ENCODE data around the gene COL6A3.
"Not testable (repeated sequence)": the region's sequence is repeated elsewhere in the genome, so short reads cannot be mapped to it uniquely, and the experiment has no call there.

COL6A3 gene

DNA sequence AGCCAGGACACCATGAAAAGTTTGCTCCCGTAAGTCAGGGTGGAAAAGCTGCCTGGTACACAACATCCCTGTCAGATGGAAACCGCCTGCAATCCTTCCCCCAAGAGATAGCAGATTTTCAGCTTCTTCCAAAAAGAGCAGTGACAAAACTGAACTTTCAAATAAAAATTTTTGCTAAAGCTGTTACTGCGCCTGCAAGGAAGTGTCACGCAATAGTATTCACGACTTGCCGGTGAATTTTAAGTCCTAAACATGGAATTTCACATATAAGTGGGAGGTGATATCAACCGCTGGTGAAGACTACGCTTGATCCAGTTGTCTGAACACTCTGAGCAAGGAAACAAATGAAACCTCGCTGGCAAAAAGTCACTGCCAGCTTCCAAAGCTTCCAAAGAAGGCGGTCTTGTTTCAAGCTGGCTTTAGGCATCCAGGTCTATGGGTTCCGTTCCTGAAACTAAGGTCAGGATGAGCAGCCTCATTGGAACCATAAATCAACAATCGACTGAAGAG lies 2.8 kb downstream of the COL6A3 start:
- no peak for DNase-seq

DNA sequence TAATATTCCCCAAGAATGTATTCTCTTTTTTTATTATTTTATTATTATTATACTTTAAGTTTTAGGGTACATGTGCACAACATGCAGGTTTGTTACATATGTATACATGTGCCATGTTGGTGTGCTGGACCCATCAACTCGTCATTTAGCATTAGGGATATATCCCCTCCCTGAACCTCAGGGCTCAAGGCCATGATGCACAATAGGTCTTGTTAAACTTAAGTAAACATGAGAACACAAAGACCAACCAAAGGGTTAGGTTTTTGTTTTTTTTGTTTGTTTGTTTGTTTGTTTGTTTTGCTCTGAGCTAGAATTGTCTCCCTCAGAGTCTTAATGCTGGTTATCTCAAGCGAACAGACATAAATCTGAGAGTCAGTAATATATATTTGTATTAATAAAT lies 4.7 kb downstream of the COL6A3 start:
- DNase-seq = not testable (repeated sequence)

DNA sequence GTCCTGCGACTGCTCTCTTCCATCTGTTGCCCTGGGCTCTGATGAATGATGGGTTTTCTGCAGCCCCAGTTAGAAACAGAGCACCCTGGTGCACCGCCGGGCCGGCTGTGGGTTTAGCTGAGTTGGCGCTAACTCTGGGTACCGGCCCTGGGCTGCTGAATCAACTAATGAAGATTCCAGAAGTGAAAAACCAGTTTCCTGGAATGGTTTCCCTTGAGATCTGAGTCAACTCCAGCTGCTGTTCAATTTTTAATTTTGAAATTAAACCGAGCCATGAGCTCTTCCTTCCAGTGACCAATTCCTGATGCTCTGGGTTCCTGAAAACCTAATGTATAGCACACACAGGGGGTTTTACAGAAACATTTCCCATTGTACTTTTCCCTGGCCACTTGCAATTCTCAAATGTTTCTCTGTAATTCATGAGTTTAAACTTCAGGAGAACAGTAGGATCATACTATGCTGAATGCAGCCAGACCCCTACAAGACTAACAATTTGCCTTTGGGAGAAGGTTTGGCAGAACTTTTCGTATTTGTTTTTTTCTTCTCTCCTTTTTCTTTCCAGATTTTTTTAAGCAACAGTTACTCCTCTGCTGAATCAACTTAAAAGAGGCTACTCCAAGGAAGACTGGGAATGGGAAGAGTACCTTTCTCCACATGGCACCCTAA lies 5.5 kb downstream of the COL6A3 start:
- DNase-seq = no peak

DNA sequence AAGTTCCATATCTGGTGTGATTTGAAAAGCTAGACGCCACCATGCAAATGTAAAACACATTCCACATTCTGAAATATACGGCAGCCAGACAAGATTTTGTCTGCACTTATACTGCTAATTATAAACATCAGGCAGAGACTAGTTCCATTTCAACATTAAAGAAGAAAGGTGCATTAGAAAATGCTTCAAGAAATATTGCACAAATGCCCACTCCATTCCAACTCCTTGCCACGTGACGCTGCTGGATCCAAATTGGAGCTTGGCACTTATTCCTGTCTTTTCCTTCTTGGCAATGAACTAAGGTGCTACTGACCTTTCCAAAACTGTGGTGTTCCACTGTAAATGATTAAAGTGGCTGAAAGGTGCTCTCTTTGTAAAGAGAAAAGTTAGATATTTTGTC lies 6.3 kb downstream of the COL6A3 start:
- no peak for DNase-seq

DNA sequence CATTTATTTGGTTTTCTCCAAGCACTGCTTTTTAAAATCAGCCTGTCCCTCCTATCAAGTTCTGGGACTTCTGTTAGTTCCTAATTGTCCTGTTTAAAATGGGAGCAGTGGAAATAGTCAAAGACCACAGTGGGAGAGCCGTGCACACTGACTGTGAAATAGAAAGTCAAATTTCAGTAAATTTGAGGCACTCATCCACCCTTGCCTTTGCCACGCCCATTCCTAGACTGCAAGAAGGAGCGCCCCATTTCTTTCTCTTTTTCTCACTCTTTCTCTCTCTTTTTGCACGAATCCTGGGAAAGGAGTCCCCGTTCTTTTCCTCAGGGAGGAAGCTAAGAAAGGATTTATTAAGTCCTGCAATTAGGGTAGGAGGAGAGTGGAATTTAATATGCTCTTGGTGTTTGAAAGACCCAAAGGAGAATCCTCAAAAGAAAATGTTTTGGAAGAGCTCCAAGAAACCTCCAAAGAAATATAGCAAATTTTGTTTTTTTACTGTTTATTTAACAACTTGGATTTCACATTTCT lies 7.5 kb downstream of the COL6A3 start:
- DNase-seq = no peak

DNA sequence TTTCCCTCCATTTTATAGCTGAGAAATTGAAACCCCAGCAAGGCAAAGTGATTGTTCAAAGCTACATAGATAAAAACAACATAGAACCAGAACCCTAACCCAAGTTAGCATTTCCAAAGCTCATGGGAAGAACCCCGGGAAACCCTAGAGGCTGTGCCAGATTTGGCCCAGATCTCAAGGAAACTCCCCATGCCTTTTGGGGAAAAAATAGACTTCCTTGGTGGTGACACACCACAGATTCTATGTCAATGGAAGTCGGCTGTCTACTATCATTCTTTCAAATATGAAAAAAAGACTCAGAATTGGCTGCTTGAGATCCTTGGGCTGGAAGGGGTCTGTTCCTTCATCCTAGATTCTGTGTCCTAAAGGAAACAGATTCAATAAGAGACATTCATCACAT lies 8.4 kb downstream of the COL6A3 start:
- no peak for DNase-seq

DNA sequence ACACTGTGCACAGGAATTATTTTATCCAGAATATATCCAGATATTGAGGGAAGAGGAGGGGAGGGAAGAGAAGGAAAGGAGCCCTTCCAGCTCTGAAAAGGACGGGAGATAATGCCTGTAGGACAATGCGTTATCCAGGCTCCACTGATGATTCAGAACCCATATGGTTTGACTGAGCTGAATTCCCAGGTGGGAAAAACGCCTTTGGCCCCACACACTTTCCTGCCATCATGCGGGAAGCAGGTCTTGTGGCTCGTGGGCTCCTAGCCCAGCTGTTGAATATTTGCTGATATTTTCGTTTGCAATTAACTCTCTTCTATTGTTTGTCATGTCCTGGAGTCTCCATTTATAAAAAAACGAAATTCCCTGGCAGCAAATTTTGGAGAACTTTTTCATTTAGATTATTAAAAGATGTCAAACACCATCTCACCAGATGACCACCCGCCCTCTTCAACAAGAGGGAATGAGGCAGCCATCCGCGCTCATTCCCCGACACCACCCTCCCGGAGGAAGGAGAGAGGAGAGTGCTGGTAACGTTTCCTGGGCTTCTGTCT lies 8.9 kb downstream of the COL6A3 start:
- DNase-seq = no peak

DNA sequence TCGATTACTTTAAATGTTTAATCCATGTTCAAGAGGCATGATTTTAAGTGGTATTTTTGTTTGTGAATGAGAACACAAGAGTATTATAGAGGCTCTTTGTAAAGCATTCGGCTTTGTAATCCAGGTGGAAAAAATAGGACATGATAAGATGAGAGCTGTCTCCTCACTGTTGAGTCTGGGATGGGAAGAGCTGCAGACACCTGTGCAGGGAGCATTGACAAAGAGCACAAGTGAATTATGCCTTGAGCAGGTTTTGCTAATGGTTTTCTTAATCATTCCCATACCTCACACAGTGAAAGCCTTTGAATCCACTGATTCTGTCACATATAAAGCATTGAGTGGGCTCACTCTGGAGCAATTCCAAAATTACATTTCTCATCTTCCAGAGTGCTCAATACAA lies 9.6 kb downstream of the COL6A3 start:
- DNase-seq = no peak

DNA sequence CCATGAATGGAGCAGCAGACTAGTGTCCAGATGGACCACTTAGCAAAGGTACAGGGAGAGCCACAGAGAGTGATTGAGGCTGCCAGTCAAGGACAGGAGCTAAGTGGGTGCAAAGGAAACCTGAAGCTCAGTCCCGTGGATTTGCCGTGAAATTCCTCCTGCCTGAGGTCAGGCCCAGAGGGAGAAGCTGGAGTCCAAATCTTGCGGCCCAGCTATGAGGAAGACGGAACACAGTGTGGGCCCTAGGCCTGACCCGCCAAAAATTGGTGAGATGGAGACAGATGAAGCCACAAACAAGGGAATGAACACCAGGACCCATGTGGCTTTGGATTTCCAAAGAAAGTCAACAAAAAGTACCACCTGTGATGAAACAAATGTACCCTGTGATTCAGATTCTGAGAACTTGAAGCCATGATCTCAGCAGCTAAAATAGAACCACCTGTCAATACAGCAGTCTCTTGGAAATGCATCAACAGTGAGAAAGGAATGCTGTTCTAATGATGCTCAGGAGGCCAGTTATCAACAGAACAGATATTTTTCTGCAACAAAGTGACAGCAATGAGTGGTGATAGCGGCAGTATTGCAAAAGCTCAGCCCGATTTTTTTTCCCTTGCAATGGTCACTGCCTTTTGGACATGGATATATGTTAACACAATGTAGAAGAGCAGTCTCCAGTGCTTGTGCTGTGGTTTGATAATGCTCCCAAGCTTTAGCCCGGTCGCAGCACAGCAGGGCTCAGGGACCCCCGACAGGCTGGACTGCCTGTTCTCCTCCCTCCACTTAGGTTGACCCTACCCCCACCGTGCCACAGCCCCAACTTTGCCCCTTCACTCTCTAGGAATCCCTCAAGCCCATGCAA lies 10.7 kb downstream of the COL6A3 start:
- DNase-seq = no peak

DNA sequence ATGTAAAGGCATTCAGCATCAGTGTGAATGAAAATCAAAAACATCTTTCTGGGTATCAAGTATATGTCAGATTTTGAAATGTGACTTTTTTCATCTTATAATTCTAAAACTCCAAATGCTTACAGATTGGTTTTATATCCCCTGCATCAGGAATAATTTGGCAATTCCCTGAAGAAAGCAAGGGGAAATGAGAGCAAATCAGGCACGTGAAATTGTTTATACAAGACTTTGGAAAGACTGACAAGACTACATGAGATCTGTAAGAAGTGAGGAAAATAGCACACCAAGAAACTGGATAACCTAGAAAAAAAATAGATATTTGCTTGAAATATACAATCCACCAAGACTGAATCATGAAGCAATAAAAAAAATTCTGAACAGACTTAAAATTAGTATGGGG lies 13.8 kb downstream of the COL6A3 start:
- no peak for DNase-seq

DNA sequence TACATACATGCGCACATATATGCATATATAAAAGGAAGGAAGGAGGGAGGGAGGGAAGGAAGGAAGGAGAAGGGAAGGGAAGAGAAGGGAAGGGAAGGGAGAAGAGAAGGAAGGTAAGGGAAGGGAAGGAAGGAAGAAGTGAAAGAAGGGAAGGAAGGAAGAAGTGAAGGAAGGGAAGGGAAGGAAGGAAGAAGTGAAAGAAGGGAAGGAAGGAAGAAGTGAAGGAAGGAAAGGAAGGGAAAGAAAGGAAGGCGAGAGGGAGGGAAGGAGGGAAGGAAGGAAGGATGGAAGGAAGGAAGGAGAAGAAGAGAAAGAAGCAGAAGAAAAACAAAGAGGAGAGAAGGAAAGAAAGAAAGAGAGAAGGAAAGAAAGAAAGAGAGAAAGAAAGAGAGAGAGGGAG lies 16.9 kb downstream of the COL6A3 start:
- no peak for DNase-seq

DNA sequence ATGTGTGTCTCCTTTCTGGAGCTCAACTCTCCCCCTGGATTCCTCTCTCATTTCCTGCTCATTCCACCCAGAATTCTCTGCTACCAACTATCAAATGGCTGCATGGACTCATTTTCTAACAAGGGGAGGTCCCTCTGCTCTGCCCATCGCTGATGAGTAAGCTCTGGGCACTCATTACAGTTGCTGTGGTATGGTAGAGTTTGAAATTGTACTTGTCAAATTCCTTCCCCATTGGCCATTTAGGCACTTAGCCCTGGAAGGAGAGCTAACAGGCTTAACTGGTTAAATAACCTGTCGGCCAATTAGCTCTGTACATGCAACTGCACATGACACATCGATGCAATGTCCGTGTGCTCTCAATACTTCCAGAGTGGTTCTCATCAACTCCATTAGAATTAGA lies 20.4 kb downstream of the COL6A3 start:
- DNase-seq = no peak

DNA sequence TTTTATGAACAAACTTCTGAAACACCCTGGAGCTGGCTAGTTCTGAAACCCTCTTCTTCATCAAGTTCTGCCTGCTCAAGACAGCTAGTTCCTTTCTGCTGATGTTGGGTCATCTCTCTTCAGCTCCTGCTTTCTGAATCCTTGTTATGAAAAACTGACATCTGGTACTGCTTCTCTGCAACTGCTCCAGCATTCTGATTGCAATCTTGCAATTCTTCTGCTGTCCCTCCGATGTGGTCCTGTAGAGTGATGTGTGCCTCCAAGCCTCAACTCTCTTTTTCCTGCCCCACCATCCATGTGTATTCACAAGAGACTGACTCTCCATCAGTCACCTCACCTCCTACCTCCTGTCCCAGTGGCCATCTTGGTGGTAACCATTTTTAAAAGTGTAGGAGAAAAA lies 21.8 kb downstream of the COL6A3 start:
- DNase-seq = no peak

DNA sequence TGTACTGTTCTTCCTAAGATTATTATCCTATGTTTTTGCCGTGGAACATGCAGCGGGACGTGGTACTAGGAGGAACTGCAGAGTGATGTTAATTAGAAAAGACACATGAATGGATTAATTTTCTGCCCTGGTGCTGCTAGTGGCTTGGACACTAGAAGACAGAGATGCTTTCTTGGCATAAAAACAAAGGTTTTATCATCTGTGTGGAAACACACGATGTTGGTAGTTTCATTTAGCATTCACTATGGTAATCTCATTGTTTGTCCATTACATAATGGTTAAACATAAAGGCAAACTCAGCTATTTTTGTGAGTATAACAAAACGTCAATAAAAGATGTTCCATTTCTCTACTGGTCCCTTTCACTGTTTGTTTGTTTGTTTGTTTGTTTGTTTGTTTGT lies 22.8 kb downstream of the COL6A3 start:
- no peak for DNase-seq

DNA sequence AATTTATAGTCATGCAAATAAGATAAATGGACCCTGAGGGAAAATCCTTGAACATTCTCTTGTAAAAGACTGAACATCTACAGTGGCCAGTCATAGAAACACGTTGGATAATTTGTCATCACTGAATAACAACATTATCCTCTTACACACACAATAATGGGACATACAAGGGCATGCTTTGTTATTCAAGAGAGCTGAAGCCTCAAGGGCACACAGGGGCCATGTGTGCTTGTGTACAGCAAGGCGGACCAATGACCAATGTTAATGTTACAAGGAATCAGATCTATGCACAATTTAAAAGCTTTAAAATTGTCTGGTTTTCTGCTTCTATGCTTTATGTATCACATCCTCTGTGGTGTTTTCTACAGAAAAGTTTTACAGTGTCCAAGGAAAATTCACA lies 23.7 kb downstream of the COL6A3 start:
- DNase-seq = no peak

DNA sequence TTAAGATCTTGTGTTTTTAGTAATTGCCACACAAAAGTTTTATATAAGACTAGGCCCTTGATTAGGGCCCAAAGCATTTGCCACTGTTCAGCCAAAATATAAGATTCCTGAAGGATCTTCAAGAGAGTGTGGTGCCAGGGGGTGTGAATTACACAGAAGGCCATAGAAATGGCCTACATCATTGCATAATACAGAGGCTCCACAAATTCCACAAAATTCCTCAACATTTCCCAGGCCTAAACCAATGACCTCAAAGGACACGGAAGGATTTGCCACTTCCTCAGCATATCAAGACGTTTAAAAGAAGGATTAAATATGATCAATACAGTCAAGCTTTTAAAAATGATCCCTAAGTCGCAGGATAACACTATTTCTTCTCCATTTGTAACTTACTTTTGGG lies 24.1 kb downstream of the COL6A3 start:
- no peak for DNase-seq

DNA sequence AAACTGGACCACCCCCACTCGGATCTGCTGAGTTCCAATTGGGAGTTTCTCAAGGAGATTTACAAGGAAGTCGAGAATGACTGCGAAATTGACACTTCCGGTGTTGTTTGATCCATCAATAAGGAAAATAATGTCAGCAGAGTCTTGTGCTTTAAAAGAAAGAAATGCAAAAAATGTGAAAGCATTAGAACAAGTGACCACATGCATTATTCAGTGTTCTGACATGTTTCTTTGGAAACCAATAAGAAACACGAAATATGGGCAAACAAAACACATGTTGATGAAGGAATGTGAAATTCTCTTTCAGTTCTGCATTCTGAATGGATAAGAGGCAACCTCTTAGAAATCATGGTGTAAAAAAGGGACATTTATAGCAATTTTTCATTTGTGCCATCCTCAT lies 25.9 kb downstream of the COL6A3 start:
- no peak for DNase-seq

DNA sequence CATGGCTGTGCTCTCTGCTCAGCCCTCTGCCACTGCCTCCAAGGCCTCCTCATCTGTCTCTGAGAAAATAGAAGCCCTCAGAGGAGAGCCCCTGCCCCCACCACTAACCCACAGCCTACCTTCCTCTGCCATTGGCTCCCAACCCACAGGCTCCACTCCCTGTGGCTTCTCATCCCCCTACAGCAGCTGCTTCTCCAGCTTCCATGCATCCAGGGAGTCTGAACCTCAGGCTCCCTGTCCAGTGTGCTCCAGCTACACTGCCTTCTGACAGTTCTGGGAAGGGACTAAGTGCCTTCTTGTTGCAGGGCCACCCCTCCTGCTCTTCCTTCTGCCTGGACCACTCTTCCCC lies 29.3 kb downstream of the COL6A3 start:
- DNase-seq = no peak

DNA sequence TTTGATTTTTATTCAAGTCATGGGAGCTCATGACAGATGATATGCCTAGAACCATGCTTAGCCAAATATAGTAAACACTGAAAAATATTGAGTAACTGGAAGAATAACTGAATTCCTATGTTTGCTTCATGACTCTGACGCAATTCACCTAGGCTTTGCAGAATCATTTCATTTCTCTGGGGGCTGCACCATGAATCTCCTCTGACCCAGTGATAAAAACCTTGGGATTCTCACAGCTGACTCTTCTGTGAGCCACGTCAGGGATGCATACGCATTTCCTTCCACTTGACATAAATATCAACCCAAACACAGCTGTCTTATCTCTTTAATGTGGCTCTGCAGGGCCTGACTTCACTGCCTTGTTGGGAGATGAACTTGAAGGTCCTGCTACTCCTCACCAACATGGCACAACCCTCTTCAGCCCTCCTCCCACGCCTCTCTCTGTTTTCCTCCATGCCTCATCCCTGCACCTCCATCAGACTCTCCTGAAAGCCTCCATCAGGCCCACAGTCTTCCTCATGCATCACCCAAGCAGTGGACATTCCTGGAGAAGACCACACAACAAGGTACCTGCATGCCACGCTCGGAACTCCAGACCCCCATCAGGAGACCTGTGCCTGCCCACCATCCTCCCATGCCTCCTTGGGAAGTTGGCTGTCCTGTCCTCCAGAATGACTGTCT lies 29.8 kb downstream of the COL6A3 start:
- DNase-seq = no peak

DNA sequence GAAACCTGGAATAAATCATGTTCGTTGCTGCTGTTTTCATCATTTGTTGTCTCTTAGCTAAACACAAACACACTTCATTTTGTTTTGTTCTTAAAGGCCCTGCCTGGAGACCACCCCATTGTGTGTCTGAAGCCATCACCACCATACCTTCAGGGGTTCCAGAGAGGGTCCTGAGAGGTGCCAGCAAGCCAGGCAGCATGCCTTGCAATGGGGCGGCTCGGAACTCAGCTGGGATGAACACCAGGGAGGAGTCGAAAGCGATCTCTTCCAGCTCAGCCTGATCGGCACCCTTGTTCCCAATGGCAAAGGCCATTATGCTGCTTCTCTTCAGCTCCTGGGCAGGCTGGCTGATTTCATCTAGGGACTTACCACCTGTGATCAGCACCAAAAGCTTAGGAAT lies 33.2 kb downstream of the COL6A3 start:
- DNase-seq = no peak

DNA sequence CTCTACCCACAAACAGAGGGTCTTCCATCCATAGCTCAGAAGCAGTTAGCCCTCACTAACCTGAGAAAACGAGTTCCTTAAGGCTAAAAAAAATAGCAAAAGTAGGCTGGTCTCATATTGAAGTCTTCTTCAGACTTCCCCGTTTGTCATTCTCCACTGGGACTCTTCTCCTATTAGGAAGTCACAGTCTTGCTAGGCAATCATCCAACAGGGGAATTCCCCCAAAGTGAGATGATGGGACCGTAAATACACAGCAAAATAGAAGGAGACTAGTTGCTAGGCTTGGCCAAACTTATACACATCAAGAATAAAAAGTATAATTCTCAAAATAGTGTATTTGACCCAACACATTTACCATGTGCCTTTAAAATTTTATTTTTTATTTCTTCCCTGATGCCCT lies 34.3 kb downstream of the COL6A3 start:
- no peak for DNase-seq

DNA sequence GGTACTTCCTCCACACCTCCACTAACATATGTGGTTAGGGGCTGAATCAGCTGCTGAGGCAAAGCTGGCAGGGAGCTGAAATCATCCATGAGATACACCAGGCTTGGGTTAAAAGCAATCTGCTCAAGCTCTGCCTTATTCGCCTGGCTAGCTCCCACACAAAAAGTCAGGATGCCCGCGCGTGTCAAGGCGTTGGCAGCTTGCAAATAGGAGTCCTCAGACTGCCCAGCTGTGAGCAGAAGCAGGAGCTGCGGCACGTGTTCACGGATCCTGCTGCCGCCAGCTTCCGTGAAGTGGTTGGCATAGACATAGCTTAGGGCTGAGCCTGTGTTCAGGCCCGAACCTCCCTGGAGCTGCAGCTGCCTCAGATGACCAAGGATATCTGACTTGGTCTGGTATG lies 35.3 kb downstream of the COL6A3 start:
- no peak for DNase-seq

DNA sequence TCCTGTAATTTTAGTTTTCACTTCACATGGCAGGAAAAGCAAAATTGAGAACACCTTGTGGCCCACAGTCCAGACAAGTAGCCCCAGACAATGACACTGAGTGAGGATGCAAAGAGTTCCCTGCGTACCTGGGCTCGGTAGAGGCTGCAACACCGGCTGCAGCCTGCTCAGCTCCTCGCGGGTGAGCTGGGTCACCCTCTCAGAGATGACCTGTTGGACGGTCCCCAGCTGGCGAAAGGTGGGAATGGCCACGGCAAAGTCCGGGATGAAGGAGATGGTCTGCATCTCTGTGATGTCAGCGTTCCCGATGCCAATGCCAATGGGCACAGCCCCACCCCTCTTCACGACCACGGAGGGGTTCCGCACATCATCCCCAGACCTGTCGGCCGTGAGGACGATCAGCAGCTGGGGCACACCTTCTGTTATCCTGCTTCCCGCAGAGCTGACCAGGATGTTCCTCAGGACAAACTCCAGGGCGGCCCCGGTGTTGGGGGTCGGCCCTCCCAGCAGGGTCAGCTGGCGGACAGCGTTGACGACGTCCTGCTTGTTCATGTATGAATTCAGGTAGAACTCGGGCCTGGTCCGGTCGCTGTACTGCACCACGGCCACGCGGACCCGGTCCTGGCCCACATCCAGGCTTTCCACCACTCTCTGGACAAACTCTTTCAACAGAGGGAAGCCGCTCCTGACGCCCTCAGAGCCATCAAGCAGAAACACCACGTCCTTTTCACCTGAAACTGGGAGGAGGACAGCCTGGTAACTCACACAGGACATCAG lies 39.5 kb downstream of the COL6A3 start:
- no peak for DNase-seq

Data from CD4-positive, alpha-beta T cell treated with Interleukin-6 for 4 hours (primary cell).